Suprapubic skin (tissue), 4 donors: ENCODE measurements around the gene AKAP8. TPM values are rescaled to one million over a fixed set of nuclear protein-coding genes. Genes with fewer than 3 reads are reported as not detected.

ENCODE experiments used
- DNase-seq, 2 donors: peaks; one replicate each; pipeline ENCODE4 v3.0.0-alpha.2; 2019; ENCODE audit warnings: low spot score in 2 of 2
- H3K27ac ChIP-seq: fragments of 200-600 bp; sonication (generic); one replicate; pipeline ENCODE4 v1.5.1; 2019
- H3K27me3 ChIP-seq: fragments of 200-600 bp; sonication (generic); one replicate; pipeline ENCODE4 v1.5.1; 2019
- H3K36me3 ChIP-seq: fragments of 200-600 bp; sonication (generic); one replicate; pipeline ENCODE4 v1.5.1; 2019
- H3K4me1 ChIP-seq: fragments of 200-600 bp; sonication (generic); one replicate; pipeline ENCODE4 v1.5.1; 2019
- H3K4me3 ChIP-seq: fragments of 200-600 bp; sonication (generic); one replicate; pipeline ENCODE4 v1.5.1; 2019; ENCODE audit warnings: mild to moderate bottlenecking
- H3K9me3 ChIP-seq: fragments of 200-600 bp; sonication (generic); one replicate; pipeline ENCODE4 v1.5.1; 2019
- CTCF ChIP-seq, 2 donors: fragments of 200-600 bp in 1 of 2; fragments of 450-650 bp in 1 of 2; sonication (generic) in 1 of 2; IDR thresholded peaks; one replicate each; pipeline ENCODE4 v1.5.1; 2016 to 2019; ENCODE audit warnings: antibody characterized with exemption in 2 of 2, mild to moderate bottlenecking in 1 of 2, moderate library complexity in 1 of 2
- EP300 ChIP-seq: sonication (generic); formaldehyde crosslinking; IDR thresholded peaks from one replicate; pipeline ENCODE4 v1.6.1; 2017; ENCODE audit warnings: antibody characterized with exemption
- POLR2A ChIP-seq, 2 donors: fragments of 450-650 bp; IDR thresholded peaks; one replicate each; pipeline ENCODE4 v1.6.1; 2017; ENCODE audit warnings: antibody characterized with exemption in 2 of 2, mild to moderate bottlenecking in 2 of 2, moderate library complexity in 2 of 2
- POLR2AphosphoS5 ChIP-seq, 3 donors: sonication (generic); formaldehyde crosslinking; IDR thresholded peaks; one replicate each; pipeline ENCODE4 v1.6.1; 2017; ENCODE audit warnings: antibody characterized with exemption in 3 of 3
- whole genome bisulfite sequencing: methylation state at CpG from one replicate; pipeline ENCODE4 v1.1.5; 2018; 5-methylcytosine and 5-hydroxymethylcytosine counted together
- total RNA-seq, 4 donors: library from RNA; depleted of rRNA; stranded (reverse); fragments of >200 nt; gene quantifications; one replicate each; pipeline ENCODE4 v1.1.0, GENCODE V29; 2016

Gene AKAP8
- total RNA-seq, 4 donors from 2014 or later, result 25.3 to 77.9 (median 41.6) TPM

DNA sequence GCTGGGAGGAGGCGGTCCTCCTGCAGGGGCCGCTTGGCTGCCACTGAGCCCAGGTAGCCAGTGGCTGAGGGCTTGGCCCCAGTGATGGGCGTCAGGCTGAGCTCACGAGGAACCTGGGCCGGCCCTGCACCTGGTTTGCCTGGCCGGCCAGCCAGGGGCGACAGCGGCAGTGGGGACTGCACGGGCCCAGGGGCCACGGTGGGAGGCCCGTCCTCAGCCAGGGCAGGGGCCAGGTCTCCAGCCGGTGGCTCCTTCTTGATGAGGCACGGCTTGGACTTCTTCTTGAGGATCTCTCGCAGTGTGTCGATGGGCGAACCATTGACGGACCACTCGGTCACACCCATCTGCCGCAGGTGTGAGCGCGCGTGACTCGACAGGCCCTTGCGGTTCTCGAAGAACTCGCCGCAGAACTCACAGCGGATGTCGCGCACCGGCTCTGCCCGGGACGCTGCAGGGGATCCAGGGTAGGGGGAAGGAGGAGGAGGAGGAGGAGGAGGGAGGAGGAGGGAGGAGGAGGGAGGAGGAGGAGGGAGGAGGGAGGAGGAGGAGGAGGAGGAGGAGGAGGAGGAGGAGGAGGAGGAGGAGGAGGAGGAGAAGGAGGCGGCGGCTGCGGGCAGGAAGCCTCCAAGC is 45.8 kb upstream of the AKAP8 start:
- DNase-seq, result no peak
- no peak for TF ChIP-seq CTCF (IDR thresholded peaks at IDR 0.05)
- no peak for TF ChIP-seq EP300
- no peak for TF ChIP-seq POLR2A (IDR thresholded peaks at IDR 0.05)
- TF ChIP-seq POLR2AphosphoS5 (IDR thresholded peaks at IDR 0.05), result no peak
- Histone ChIP-seq H3K4me3 (no peak overlapping the region), H3K4me1 (peaks cover 16% of the 10 kb centered on the region), H3K36me3 (peaks cover 83% of the 10 kb centered on the region), H3K27ac (no peak overlapping the region), H3K27me3 (no peaks in the 10 kb centered on the region), H3K9me3 (no peaks in the 10 kb centered on the region)
- WGBS, result 96% methylated on average over 23 of the region's 36 CpGs

GRCh38 chr19:15424692-15425272 is 45.2 kb upstream of the AKAP8 start:
- Histone ChIP-seq H3K9me3 (no peaks in the 10 kb centered on the region), H3K27me3 (no peaks in the 10 kb centered on the region), H3K4me3 (no peak overlapping the region), H3K27ac (no peak overlapping the region), H3K36me3 (peaks cover 81% of the 10 kb centered on the region), H3K4me1 (peaks cover 12% of the 10 kb centered on the region)
- DNase-seq, result no peak
- 80% methylated on average over 3 of the region's 38 CpGs for WGBS
- TF ChIP-seq EP300, result no peak
- TF ChIP-seq POLR2AphosphoS5 (IDR thresholded peaks at IDR 0.05), result no peak
- no peak for TF ChIP-seq POLR2A (IDR thresholded peaks at IDR 0.05)
- TF ChIP-seq CTCF (IDR thresholded peaks at IDR 0.05), result no peak

DNA sequence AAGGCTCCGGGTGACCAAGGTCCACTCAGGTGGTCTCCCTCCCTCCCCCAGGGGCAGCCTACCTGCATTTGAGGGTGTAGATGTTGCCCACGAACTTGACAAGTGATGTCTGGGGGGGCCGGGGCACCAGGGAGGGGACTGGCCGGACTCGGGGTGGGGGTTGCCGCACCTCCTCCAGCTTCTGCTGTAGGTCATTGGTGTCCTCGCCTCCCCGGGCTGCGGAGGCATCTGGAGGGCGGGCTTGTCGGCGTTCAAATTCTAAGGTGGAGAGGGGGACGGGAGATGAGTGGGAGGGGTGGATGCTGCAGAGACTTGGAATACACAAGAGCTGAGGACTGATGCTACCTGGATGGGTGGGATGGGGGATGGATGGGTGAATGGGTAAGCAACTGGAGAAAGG is 44.5 kb upstream of the AKAP8 start:
- Histone ChIP-seq H3K4me3 (no peak overlapping the region), H3K36me3 (peaks cover 74% of the 10 kb centered on the region), H3K27me3 (no peaks in the 10 kb centered on the region), H3K27ac (no peak overlapping the region), H3K9me3 (no peaks in the 10 kb centered on the region), H3K4me1 (peaks cover 12% of the 10 kb centered on the region)
- TF ChIP-seq POLR2AphosphoS5 (IDR thresholded peaks at IDR 0.05) (no peak), POLR2A (IDR thresholded peaks at IDR 0.05) (no peak), CTCF (IDR thresholded peaks at IDR 0.05) (no peak), EP300 (no peak)
- DNase-seq, result no peak
- 98% methylated on average over 9 of the region's 13 CpGs for WGBS

GRCh38 chr19:15423130-15423529 is 43.5 kb upstream of the AKAP8 start:
- H3K4me3 ChIP-seq, result no peak overlapping the region
- H3K9me3 ChIP-seq, result no peaks in the 10 kb centered on the region
- 96% methylated on average over 6 of the region's 6 CpGs for whole genome bisulfite sequencing
- H3K27me3 ChIP-seq, result no peaks in the 10 kb centered on the region
- no peak overlapping the region for H3K27ac ChIP-seq
- TF ChIP-seq POLR2AphosphoS5 (IDR thresholded peaks at IDR 0.05) (no peak), EP300 (no peak), CTCF (IDR thresholded peaks at IDR 0.05) (no peak), POLR2A (IDR thresholded peaks at IDR 0.05) (no peak)
- peaks cover 65% of the 10 kb centered on the region for H3K36me3 ChIP-seq
- DNase-seq, result no peak
- peaks cover 11% of the 10 kb centered on the region for H3K4me1 ChIP-seq

- 83% methylated on average over 20 of the region's 22 CpGs for WGBS
- Histone ChIP-seq H3K27ac (no peak overlapping the region), H3K27me3 (no peaks in the 10 kb centered on the region)
These were observed 42.9 kb upstream of the AKAP8 start for GRCh38 chr19:15422296-15423075.

More at GRCh38 chr19:15422296-15423075, 42.9 kb upstream of the AKAP8 start:
- Histone ChIP-seq H3K9me3 (no peaks in the 10 kb centered on the region), H3K36me3 (peaks cover 58% of the 10 kb centered on the region), H3K4me1 (peaks cover 17% of the 10 kb centered on the region), H3K4me3 (no peak overlapping the region)
- no peak for DNase-seq
- TF ChIP-seq POLR2AphosphoS5 (IDR thresholded peaks at IDR 0.05) (no peak), EP300 (no peak), CTCF (IDR thresholded peaks at IDR 0.05) (no peak), POLR2A (IDR thresholded peaks at IDR 0.05) (no peak)
